ENCODE results near the gene PXDN.
"Not testable (repeated sequence)": the region's sequence is repeated elsewhere in the genome, so short reads cannot be mapped to it uniquely, and the experiment has no call there.

The PXDN gene

GRCh38 chr2:1626271-1626681 is 118.0 kb downstream of the PXDN start:
- no peak overlapping the region for H3K4me3 ChIP-seq (replicated peaks; ENCODE audit: low read depth, low read length)
- no peak for DNase-seq (ENCODE audit: low read depth)

DNA sequence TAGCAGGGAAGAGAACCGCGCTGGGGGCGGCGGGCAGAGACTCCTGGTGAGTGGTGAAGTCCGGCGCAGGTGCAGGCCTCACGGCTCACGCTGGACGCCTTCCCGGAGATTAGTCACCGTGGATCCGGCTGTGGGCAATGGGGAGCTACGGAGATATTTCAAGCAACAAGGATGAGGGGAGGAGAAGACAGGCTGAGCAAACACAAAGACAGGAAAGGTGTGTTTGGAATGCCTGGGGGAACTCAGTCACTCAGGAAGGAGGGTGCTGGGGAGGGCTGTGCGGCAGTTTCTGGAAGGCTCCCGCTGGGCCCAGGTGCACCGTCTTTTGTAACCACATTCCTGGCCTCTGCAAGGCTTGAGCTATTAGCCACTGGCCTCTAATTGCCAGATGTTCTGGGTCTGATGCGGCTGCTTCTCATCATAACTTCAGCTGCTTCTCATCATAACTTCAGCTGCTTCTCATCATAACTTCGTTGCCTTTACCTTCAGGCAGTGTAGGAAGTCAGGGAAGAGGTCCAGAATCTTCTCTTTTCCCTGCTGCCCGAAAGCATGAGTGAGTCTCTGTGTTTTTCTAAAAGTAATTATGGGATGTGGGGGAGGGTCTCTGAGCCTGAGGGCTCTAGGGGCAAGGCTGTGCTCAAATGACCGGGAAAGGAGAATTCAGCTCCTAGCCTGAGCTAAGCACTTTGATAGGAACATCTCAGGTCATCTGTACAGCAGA is 118.9 kb downstream of the PXDN start:
- TF ChIP-seq, protein P1, sequence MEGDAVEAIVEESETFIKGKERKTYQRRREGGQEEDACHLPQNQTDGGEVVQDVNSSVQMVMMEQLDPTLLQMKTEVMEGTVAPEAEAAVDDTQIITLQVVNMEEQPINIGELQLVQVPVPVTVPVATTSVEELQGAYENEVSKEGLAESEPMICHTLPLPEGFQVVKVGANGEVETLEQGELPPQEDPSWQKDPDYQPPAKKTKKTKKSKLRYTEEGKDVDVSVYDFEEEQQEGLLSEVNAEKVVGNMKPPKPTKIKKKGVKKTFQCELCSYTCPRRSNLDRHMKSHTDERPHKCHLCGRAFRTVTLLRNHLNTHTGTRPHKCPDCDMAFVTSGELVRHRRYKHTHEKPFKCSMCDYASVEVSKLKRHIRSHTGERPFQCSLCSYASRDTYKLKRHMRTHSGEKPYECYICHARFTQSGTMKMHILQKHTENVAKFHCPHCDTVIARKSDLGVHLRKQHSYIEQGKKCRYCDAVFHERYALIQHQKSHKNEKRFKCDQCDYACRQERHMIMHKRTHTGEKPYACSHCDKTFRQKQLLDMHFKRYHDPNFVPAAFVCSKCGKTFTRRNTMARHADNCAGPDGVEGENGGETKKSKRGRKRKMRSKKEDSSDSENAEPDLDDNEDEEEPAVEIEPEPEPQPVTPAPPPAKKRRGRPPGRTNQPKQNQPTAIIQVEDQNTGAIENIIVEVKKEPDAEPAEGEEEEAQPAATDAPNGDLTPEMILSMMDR (IDR thresholded peaks at IDR 0.05; ENCODE audit: low read length, missing control alignments) = no peak
- peak; percentile 81 for DNase-seq (ENCODE audit: low read depth)
- no peak overlapping the region for H3K4me3 ChIP-seq (replicated peaks; ENCODE audit: low read depth, low read length)

More at GRCh38 chr2:1626271-1626681, 118.0 kb downstream of the PXDN start:
- TF ChIP-seq, protein P1 (IDR thresholded peaks at IDR 0.05; ENCODE audit: low read length, missing control alignments) = no peak

DNA sequence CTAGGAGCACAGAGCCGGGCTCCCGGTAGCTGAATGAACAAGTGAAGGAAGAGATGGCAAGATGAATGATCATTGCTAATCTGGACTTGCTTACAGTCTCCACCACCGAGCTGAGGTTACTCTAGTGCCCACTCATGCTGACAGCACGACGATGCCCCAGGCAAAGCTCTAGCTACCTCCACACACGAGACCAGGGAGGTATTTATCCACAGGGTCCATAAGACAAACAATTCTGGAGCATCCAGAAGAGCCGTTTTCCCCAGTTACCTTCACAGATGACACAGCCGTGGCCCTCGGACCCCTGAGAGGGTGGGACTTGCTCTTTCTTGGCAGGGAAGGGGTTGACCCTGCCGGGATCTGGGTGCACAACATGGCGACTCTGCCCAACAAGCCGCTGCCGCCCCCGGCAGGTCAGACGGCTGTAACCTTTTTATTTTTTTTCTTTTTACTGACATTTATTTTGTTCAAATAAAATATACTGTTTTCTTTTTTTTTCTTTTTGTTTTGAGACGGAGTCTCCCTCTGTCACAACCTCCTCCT is 120.3 kb downstream of the PXDN start:
- TF ChIP-seq, protein P1 (IDR thresholded peaks at IDR 0.05; ENCODE audit: low read length, missing control alignments) = no peak
- DNase-seq (ENCODE audit: low read depth) = no peak
- no peak overlapping the region for H3K4me3 ChIP-seq (replicated peaks; ENCODE audit: low read depth, low read length)

- TF ChIP-seq, protein P1 (IDR thresholded peaks at IDR 0.05; ENCODE audit: low read length, missing control alignments) = no peak
- DNase-seq (ENCODE audit: low read depth) = no peak
- H3K4me3 ChIP-seq (replicated peaks; ENCODE audit: low read depth, low read length) = no peak overlapping the region
These were observed 121.7 kb downstream of the PXDN start for GRCh38 chr2:1622521-1623200.

GRCh38 chr2:1621976-1622375 is 122.3 kb downstream of the PXDN start:
- not testable (repeated sequence) for H3K4me3 ChIP-seq (replicated peaks; ENCODE audit: low read depth, low read length); DNase-seq (ENCODE audit: low read depth)

- no peak overlapping the region for H3K4me3 ChIP-seq (replicated peaks; ENCODE audit: low read depth, low read length)
- TF ChIP-seq, protein P1 (IDR thresholded peaks at IDR 0.05; ENCODE audit: low read length, missing control alignments) = no peak
- no peak for DNase-seq (ENCODE audit: low read depth)
These were observed 122.8 kb downstream of the PXDN start for GRCh38 chr2:1621501-1621900.

DNA sequence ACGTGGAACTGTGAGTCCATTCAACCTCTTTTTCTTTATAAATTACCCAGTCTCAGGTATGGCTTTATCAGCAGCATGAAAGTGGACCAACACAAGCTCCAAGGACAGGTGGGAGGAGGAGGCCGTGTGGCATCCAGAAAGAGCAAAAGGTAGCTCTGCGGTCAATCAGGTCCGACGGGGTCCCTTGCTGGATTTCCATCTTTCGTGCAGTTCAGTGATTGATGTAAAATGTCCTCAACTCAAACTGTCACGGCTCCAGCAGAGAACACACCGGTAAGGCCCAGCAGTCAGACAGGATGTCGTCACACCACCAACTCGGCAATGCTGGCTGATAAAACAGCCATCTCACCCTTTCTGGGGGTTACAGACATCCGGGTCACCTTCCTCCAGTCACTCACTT is 123.3 kb downstream of the PXDN start:
- no peak for DNase-seq (ENCODE audit: low read depth)
- TF ChIP-seq, protein P1 (IDR thresholded peaks at IDR 0.05; ENCODE audit: low read length, missing control alignments) = no peak
- H3K4me3 ChIP-seq (replicated peaks; ENCODE audit: low read depth, low read length) = no peak overlapping the region
